ENCODE data around the gene HHAT. TPM values are rescaled to one million over a fixed set of nuclear protein-coding genes. Genes with fewer than 3 reads are reported as not detected.

HHAT gene
- total and polyA plus RNA-seq, 2 of the 4 experiments (the other 2 are of a cell fraction), result 1.7 to 2.5 TPM

DNA sequence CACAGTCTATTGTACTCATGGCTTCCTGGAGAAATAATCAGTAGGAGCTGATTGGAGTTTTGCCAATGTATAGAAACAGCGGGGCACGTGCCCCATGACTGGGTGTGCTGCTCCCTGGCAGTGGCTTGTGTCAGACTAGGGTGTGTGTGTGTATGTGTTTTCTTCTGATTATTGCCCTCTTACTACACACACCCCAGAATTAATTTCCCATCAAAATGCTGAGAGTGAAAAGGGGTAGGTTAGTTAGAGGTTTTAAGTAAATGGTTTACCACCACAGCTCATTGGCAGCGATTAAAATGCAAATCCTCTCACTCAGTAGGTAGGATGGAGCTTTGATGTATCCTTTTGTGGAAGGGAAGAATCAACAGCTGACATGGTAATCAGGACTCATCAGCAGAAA, 29.9 kb downstream of the HHAT start:
- no peak for TF ChIP-seq FOS (IDR thresholded peaks at IDR 0.05; ENCODE audit: low read depth, low read length)
- TF ChIP-seq MAFK (IDR thresholded peaks at IDR 0.05; ENCODE audit: low read depth, low read length), result no peak
- TF ChIP-seq, protein P1, sequence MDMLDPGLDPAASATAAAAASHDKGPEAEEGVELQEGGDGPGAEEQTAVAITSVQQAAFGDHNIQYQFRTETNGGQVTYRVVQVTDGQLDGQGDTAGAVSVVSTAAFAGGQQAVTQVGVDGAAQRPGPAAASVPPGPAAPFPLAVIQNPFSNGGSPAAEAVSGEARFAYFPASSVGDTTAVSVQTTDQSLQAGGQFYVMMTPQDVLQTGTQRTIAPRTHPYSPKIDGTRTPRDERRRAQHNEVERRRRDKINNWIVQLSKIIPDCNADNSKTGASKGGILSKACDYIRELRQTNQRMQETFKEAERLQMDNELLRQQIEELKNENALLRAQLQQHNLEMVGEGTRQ (IDR thresholded peaks at IDR 0.05; ENCODE audit: low read depth, low read length), result no peak
- TF ChIP-seq MAZ (IDR thresholded peaks at IDR 0.05; ENCODE audit: borderline replicate concordance, low read depth, low read length), result no peak
- TF ChIP-seq RCOR1 (IDR thresholded peaks at IDR 0.05; ENCODE audit: insufficient replicate concordance, low read length), result no peak
- TF ChIP-seq MXI1 (IDR thresholded peaks at IDR 0.05; ENCODE audit: borderline replicate concordance, low read depth, low read length), result no peak
- TF ChIP-seq CTCF (conservative IDR thresholded peaks at IDR 0.05; ENCODE audit: low read depth, low read length), result no peak
- no peak for TF ChIP-seq POLR2A (IDR thresholded peaks at IDR 0.05; ENCODE audit: low read depth, low read length)
- TF ChIP-seq SMC3 (IDR thresholded peaks at IDR 0.05; ENCODE audit: low read depth, low read length), result no peak
- TF ChIP-seq CEBPB (IDR thresholded peaks at IDR 0.05; ENCODE audit: low read depth, low read length), result no peak
- no peak for TF ChIP-seq BHLHE40 (IDR thresholded peaks at IDR 0.05; ENCODE audit: low read depth, low read length)
- no peak for TF ChIP-seq RFX5 (IDR thresholded peaks at IDR 0.05; ENCODE audit: low read depth, low read length)
- H2BK15ac ChIP-seq (ENCODE audit: low read depth, low read length), result no peak overlapping the region
- H2BK120ac ChIP-seq (ENCODE audit: low read depth, low read length), result no peak overlapping the region
- intact Hi-C loops (cut with micrococcal nuclease), result no loop called here
- no peak overlapping the region for H4K5ac ChIP-seq (ENCODE audit: low read depth, low read length)
- WGBS, 2 experiments (ENCODE audit: extremely low coverage in 2 of 2, insufficient read length in 1 of 2), result no CpG with 5 or more reads among the region's 3 CpGs
- no peak overlapping the region for H3K56ac ChIP-seq (ENCODE audit: extremely low read depth, insufficient read depth, low read length)
- no peak overlapping the region for H3K4ac ChIP-seq (ENCODE audit: low read depth, low read length)
- no peak overlapping the region for H3K23ac ChIP-seq (ENCODE audit: low read depth, low read length)
- ChIA-PET CTCF (interaction anchor here (0.9 kb wide), 1 partner anchor 10 kb away, joined by 3 read pairs; no protein-coding TSS in a partner anchor), POLR2A (ENCODE audit: unreplicated experiment) (no interaction called here)
- no peak overlapping the region for H4K8ac ChIP-seq (ENCODE audit: low read depth in 2 of 2, low read length in 2 of 2)
- H3K9me1 ChIP-seq (ENCODE audit: insufficient read depth, low read length), result no peaks in the 10 kb centered on the region
- in situ Hi-C loops (cut with MboI; ENCODE audit: low sequenced_read_pairs), result no loop called here
- H3K36me3 ChIP-seq (ENCODE audit: control insufficient read depth, insufficient read depth, low read length), result no peaks in the 10 kb centered on the region
- ATAC-seq (ENCODE audit: low read depth) (no peak), DNase-seq (no peak)
- H3K14ac ChIP-seq (replicated peaks; ENCODE audit: low read depth, low read length), result no peak overlapping the region
- no peak overlapping the region for H3K27ac ChIP-seq (ENCODE audit: insufficient read depth, low read length)
- H3K18ac ChIP-seq (ENCODE audit: low read depth, low read length), result no peak overlapping the region
- no peak overlapping the region for H2BK5ac ChIP-seq (ENCODE audit: low read depth, low read length, poor library complexity, severe bottlenecking)
- dilution Hi-C loops (cut with HindIII; ENCODE audit: low sequenced_read_pairs, unreplicated experiment), result no loop called here
- no peak overlapping the region for H2BK20ac ChIP-seq (ENCODE audit: low read depth, low read length)
- no peak overlapping the region for H2AFZ ChIP-seq (replicated peaks; ENCODE audit: low read length, poor library complexity)
- no peaks in the 10 kb centered on the region for H3K79me1 ChIP-seq (ENCODE audit: low read depth in 1 of 2, low read length in 2 of 2)
- H3K27me3 ChIP-seq (ENCODE audit: control insufficient read depth, insufficient read depth, low read length), result no peaks in the 10 kb centered on the region; the same call in 1 of the 2 replicates
- H3K4me2 ChIP-seq (ENCODE audit: low read depth, low read length), result no peak overlapping the region
- no peaks in the 10 kb centered on the region for H3K9me3 ChIP-seq (ENCODE audit: control insufficient read depth, insufficient read depth, low read length)
- no peak overlapping the region for H3K9ac ChIP-seq (ENCODE audit: low read depth, low read length)
- H4K20me1 ChIP-seq (ENCODE audit: insufficient read depth, low read length), result no peaks in the 10 kb centered on the region
- no peak overlapping the region for H2AK5ac ChIP-seq (ENCODE audit: low read depth, low read length)
- H4K91ac ChIP-seq (ENCODE audit: insufficient read depth, low read depth, low read length), result no peak overlapping the region
- H2AK9ac ChIP-seq (replicated peaks; ENCODE audit: low read depth, low read length, poor library complexity), result no peak overlapping the region
- no peak overlapping the region for H3K4me3 ChIP-seq (ENCODE audit: insufficient read depth, low read depth, low read length)
- H3K4me1 ChIP-seq (ENCODE audit: control insufficient read depth, insufficient read depth, low read length), result peaks cover 3% of the 10 kb centered on the region; the same call in 1 of the 2 replicates
- no TSS peak for BruUV-seq (replicated peaks)
